Retinal pigment epithelial cell (primary cell): ENCODE results near the gene PGD.
A peak's percentile ranks its signal among the peaks of the same experiment; 100 is the strongest.

Source experiments
- DNase-seq: peaks from one replicate; pipeline ENCODE4 v3.0.0-alpha.2; 2010; ENCODE audit warnings: low read depth
- H3K4me3 ChIP-seq: 2 replicates; pipeline ENCODE4 v1.5.1; 2011; ENCODE audit warnings: mild to moderate bottlenecking, low read length, control low read depth, moderate library complexity
- CTCF ChIP-seq: conservative IDR thresholded peaks from 2 replicates; pipeline ENCODE4 v1.5.1; 2011; ENCODE audit warnings: low read depth, low read length, control low read depth, inconsistent platforms

Gene PGD

DNA sequence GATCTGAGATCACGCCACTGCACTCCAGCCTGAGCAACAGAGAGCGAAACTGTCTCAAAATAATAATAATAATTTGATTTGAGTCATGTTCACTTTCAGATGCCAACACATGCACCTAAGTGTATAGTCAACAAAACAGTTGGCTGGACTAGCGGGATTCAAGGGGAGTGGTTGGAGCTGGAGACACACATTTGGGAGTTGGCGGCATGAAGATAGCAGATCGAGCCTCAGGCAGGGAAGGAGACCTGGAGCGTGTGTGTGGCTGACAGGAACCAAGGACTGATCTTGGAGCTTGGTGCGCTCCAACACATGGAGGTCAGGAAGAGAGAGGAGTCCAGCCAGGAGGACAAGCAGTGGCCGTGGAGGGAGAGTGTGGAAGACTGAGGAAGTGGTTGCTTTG, 14.6 kb upstream of the PGD start:
- no peak overlapping the region for H3K4me3 ChIP-seq
- TF ChIP-seq CTCF, result no peak
- DNase-seq, result no peak

DNA sequence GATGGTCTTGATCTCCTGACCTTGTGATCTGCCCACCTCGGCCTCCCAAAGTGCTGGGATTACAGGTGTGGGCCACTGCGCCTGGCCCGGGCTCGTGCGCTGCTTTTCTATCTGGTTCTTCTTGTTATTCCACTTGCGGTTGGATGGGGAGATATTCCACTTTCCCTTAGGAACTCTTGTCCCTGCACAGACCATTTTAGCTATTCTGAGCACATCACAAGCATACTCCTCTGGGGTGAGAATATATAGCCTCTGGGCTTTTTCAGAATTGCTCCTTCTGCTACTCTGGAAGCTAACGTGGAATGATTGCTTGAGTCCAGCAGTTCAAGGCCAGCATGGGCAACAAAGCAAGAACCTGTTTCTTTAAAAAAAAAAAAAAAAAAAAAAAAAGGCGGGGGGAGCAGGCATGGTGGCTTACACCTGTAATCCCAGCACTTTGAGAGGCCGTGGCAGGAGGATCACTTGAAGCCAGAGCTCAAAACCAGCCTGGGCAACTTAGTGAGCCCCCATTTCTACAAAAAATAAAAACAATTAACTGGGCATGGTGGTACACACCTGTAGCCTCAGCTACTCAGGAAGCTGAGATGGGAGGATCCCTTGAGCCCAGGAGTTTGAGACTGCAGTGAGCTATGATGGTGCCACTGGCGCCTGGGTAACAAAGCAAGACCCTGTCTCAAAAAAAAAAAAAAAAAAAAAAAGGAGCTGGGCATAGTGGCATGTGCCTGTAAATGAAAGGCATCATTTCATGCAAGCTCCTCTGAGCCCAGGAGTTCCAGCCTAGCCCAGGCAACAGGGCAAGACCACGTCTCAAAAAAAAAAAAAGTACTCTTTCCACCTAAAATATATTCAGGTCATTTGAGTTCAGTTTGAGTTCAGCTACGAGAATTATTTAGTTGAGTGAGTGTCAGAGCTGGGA, 11.8 kb upstream of the PGD start:
- TF ChIP-seq CTCF, result no peak
- no peak for DNase-seq
- H3K4me3 ChIP-seq, result no peak overlapping the region

- H3K4me3 ChIP-seq, result peak overlapping the region; percentile 7
- TF ChIP-seq CTCF, result peak; percentile 24
- DNase-seq, result peak; percentile 50
Measured at GRCh38 chr1:10387677-10388386, 11.0 kb upstream of the PGD start.

GRCh38 chr1:10388387-10388715, 10.5 kb upstream of the PGD start:
- no peak for DNase-seq
- no peak overlapping the region for H3K4me3 ChIP-seq
- no peak for TF ChIP-seq CTCF

GRCh38 chr1:10389271-10389973, 9.4 kb upstream of the PGD start:
- H3K4me3 ChIP-seq, result no peak overlapping the region
- DNase-seq, result no peak
- TF ChIP-seq CTCF, result no peak

DNA sequence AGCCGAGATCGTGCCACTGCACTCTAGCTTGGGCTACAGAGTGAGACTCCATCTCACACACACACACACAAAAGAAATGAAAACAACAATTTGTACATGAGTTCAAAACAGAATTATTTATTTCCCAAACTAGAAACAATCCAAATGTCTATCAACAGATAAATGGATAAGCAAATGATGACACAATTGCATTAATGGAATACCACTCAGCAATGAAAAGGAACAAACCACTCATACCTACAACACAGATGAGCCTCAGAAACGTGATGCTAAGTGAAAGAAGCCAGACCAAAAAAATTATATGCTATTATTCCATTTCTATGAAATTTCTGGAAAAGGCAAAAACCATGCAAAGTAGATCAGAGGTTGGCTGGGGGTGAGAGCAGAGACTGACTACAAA, 2.0 kb upstream of the PGD start:
- H3K4me3 ChIP-seq, result no peak overlapping the region
- DNase-seq, result no peak
- no peak for TF ChIP-seq CTCF
